Measurements from ENCODE around the gene RIMBP3B.
"Not testable (repeated sequence)": the region's sequence is repeated elsewhere in the genome, so short reads cannot be mapped to it uniquely, and the experiment has no call there.

RIMBP3B gene

GRCh38 chr22:21417227-21417746, 33.7 kb downstream of the RIMBP3B start, which contains the start of gene HIC2:
Gene HIC2 (plus strand): TSS chr22:21417371. CDS start chr22:21442832, 25,461 bp downstream.
- DNase-seq, result not testable (repeated sequence)

- not testable (repeated sequence) for DNase-seq
Observed at GRCh38 chr22:21417853-21418252, 34.3 kb downstream of the RIMBP3B start.

DNA sequence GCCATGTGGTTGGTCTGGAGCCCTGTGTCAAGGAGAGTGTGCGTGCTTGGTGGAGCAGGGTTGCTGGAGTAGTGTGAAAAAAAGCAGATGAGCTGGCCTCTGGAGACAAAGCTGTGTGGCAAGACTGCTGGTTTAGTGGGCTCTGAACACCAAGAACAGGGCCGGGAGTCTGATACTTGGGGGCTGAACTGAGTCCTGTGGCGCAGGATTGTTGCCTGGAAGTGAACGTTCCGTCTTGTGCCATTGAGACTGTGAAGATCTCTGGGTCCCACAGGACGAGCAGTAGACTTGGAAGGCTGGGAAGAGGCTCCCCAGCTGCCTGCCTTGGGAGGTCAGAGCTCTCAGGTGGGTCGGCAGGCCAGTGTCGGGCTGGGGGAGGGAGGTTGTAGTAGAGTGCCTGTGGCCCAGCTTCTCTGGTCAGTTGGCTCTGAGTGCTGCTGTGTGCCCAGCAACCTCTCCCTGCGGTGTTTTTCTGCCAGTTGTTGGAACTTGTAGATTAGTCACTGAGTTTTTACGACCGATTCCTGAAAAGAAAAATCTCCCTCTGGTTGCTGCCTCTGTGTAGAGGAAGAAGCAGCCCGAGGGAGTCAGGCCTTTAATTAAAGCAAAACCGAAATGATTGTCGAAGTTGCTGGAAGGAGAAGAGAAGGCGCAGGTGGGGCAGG, 35.6 kb downstream of the RIMBP3B start:
- not testable (repeated sequence) for DNase-seq

- not testable (repeated sequence) for DNase-seq
Observed at GRCh38 chr22:21420180-21420763, 36.7 kb downstream of the RIMBP3B start.

- DNase-seq, result not testable (repeated sequence)
Observed at GRCh38 chr22:21424084-21424709, 40.6 kb downstream of the RIMBP3B start.

- not testable (repeated sequence) for DNase-seq
Observed at GRCh38 chr22:21434378-21435233, 51.1 kb downstream of the RIMBP3B start.

- not testable (repeated sequence) for DNase-seq
Observed at GRCh38 chr22:21435998-21436810, 52.7 kb downstream of the RIMBP3B start.

GRCh38 chr22:21438013-21438412, 54.5 kb downstream of the RIMBP3B start:
- not testable (repeated sequence) for DNase-seq
